Measurements from ENCODE around the gene IL20RA. TPM values are rescaled to one million over a fixed set of nuclear protein-coding genes. Genes with fewer than 3 reads are reported as not detected.
"Not testable (repeated sequence)": the region's sequence is repeated elsewhere in the genome, so short reads cannot be mapped to it uniquely, and the experiment has no call there.

The IL20RA gene
- total RNA-seq, 1 donor from 2014 or later, result 10.7 TPM

- no peak for DNase-seq
Measured at GRCh38 chr6:136969930-136970329, 74.8 kb downstream of the IL20RA start.

GRCh38 chr6:136969433-136969832 lies 75.3 kb downstream of the IL20RA start:
- no peak for DNase-seq

- no peak for DNase-seq
Measured at GRCh38 chr6:136968837-136969236, 75.9 kb downstream of the IL20RA start.

- no peak for DNase-seq
Measured at GRCh38 chr6:136967876-136968752, 76.7 kb downstream of the IL20RA start.

- no peak for DNase-seq
Measured at GRCh38 chr6:136964398-136964797, 80.4 kb downstream of the IL20RA start.

GRCh38 chr6:136963259-136963658 lies 81.5 kb downstream of the IL20RA start:
- no peak for DNase-seq

- DNase-seq, result peak; percentile 5
Measured at GRCh38 chr6:136962661-136963060, 82.1 kb downstream of the IL20RA start.

- no peak for DNase-seq
Measured at GRCh38 chr6:136961848-136962247, 82.9 kb downstream of the IL20RA start.

GRCh38 chr6:136960781-136961180 lies 84.0 kb downstream of the IL20RA start:
- DNase-seq, result no peak

- not testable (repeated sequence) for DNase-seq
Measured at GRCh38 chr6:136959935-136960334, 84.8 kb downstream of the IL20RA start.

GRCh38 chr6:136959471-136959891 lies 85.3 kb downstream of the IL20RA start:
- DNase-seq, result no peak

GRCh38 chr6:136958168-136958567 lies 86.6 kb downstream of the IL20RA start:
- DNase-seq, result no peak

GRCh38 chr6:136956590-136957544 lies 87.9 kb downstream of the IL20RA start:
- DNase-seq, result peak; percentile 5

GRCh38 chr6:136955123-136955522 lies 89.6 kb downstream of the IL20RA start:
- DNase-seq, result no peak

- no peak for DNase-seq
Measured at GRCh38 chr6:136952714-136953260, 92.0 kb downstream of the IL20RA start.

- DNase-seq, result no peak
Measured at GRCh38 chr6:136950436-136951126, 94.2 kb downstream of the IL20RA start.

Small RNAs within 50 kb of the gene (small RNA-seq; reads per million reads assigned to genes)
- gene RPL35AP3 (ENCODE audit: low replicate concordance), result not detected

Other genes with a start within 250 kb of the IL20RA start
- 6.8 TPM for gene PEX7, start 222.4 kb downstream of the IL20RA start, total RNA-seq
- gene SLC35D3, start 122.7 kb downstream of the IL20RA start, total RNA-seq, result 0.10 TPM
- gene IL22RA2, start 128.7 kb upstream of the IL20RA start, total RNA-seq, result 2.2 TPM
- 112 TPM for gene IFNGR1, start 174.4 kb upstream of the IL20RA start, total RNA-seq

All from skin of body (tissue), 3 donors.